Activated CD4-positive, CD25-positive, alpha-beta regulatory T cell treated with anti-CD3 and anti-CD28 coated beads, Interleukin-2, amount 50 U/mL, for 24 hours (primary cell): ENCODE results near the gene NTSR1.
"Not testable (repeated sequence)": the region's sequence is repeated elsewhere in the genome, so short reads cannot be mapped to it uniquely, and the experiment has no call there.

Source experiments
- ATAC-seq, 2 donors: fragments of 150-1000 bp; cut with Tn5 transposase; one replicate each; pipeline ENCODE4 v1.10.0; 2021; ENCODE audit warnings: mild to moderate bottlenecking in 1 of 2, moderate library complexity in 1 of 2

Gene NTSR1

DNA sequence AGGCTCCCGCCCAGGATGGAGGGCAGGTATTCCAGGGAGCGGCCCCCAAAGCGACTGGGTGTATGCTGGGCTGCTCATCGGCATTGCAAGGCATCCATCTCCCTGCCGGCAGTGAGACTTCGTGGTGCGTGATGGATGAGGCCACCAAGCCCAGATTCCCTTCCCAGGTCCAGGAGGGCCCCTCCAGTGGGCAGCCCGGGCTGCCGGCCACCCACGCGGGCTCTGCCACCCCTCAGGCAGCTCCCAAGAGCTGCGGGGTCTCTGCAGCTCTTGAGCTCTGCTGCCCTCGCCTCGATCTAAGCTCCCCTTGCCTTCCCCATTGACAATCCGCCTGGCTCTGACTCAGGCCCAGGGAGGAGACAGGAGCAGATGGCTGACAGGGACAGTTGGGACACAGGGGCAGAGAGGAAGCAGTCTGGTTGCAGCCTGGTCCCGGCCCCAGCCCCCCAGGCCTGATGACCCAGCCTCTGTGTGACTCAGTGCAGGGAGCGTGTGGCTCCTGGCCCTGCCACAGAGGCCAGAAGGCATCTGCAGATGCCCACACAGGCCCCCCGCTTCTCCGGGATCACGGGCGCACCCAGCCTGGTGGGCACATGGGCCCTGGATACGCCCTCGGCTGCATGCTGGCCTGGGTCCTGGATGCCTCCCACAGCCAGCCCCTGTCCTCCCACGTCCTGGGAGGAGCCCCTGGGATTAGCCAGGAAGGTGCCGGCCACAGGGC is 33.3 kb upstream of the NTSR1 start:
- ATAC-seq: no peak

DNA sequence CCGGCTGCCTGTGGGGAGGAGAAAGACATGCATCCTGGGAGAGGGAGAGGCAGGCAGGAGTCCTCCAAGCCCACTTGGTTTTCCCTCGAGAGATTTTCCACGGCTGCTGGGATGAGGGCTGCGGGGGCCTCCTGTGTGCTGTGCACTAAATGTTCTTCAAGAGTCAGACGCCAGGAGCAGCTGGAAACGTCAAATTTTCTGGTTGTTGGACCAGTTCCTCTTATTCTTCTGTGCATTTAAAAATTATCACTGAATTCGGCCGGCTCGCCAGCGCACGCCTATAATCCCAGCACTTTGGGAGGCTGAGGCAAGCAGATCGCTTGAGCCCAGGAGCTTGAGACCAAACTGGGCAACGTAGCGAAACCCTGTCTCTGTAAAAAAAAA is 32.8 kb upstream of the NTSR1 start:
- ATAC-seq: no peak

DNA sequence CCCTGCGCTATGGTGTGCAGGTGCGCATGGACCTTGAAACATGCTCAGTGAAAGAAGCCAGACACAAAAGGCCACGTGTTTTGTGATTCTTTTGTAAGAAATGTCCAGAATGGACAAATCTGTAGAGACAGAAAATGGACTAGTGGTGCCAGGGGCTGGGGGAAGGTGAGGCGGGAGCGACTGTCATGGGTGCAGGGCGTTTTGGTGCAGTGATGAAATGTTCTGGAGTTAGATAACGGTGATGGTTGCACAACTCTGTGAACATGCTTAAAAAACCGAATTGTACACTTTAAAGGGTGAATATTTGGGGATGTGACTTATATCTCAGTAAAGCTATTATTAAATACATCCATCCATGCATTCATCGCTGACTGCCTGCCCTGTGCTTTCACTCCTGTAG is 31.7 kb upstream of the NTSR1 start:
- ATAC-seq: no peak

DNA sequence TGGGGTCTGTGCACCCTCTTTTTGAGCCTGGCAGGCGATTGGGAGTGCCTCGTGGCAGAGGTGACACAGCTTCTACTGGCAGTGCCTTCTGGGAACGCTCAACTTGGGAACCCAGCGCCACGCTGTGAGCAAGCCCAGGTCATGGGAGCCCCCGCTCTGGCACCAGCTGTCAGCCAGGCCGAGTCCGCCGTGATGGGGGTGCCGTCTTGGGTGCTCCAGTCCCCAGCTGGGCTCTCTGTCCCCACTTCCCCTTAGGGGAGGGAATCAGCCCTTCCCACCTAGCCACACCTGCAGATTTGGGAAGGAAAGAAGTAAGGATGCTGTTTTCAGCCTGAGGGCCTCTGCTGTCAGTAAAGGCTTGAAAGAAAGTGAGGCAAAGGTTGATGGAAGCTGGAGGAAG is 31.0 kb upstream of the NTSR1 start:
- no peak for ATAC-seq

GRCh38 chr20:62678553-62678952 is 30.1 kb upstream of the NTSR1 start:
- no peak for ATAC-seq

GRCh38 chr20:62679978-62680589 is 28.6 kb upstream of the NTSR1 start:
- no peak for ATAC-seq

DNA sequence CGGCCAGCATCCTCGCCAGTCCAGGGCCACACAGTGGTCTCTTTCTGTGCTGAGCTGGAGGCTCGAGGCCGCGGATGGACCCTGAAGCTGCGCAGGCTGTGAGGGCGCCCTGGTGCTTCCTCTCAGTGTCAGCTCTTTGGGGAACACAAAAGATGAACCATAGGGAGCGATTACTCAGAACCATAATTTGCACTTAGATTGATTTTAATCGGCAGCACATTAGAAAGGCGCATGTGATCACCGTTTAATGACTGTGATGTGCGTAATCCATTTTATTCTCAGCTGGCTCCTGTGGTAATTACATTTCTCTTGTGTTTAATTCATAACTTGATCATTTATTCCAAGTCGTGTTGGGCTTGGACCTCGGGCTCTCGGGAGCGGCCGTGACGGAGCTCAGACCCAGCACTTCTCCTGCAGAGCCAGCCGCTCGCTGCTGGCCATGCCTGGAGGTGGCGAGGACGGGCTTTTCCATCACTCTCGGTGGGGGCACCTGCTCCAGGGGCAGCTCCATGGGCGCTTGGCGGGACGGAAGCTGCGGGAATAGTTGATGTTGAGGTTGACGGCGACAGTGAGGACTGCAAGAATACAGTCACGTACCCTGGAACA is 25.6 kb upstream of the NTSR1 start:
- no peak for ATAC-seq

GRCh38 chr20:62683660-62684322 is 24.8 kb upstream of the NTSR1 start:
- ATAC-seq: not testable (repeated sequence)

DNA sequence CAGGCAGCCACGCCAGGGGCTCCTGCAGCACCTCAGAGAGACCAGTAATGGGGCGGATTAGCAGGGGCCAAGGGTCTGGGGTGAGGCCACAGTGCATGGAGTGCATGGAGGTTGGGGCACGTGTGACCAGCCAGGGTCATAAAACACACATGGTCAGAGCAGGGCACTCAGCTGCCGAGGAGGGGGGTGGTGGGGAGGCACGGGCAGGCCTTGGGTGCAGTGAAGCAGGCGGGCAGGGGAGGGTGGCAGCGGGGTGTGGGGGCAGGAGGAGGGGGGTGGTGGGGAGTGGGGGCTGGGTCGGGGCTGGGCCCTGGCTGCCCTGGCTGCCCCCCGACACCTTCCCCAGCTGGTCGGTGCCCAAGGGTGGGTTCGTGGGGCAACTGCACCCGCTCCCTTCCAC is 23.7 kb upstream of the NTSR1 start:
- no peak for ATAC-seq

DNA sequence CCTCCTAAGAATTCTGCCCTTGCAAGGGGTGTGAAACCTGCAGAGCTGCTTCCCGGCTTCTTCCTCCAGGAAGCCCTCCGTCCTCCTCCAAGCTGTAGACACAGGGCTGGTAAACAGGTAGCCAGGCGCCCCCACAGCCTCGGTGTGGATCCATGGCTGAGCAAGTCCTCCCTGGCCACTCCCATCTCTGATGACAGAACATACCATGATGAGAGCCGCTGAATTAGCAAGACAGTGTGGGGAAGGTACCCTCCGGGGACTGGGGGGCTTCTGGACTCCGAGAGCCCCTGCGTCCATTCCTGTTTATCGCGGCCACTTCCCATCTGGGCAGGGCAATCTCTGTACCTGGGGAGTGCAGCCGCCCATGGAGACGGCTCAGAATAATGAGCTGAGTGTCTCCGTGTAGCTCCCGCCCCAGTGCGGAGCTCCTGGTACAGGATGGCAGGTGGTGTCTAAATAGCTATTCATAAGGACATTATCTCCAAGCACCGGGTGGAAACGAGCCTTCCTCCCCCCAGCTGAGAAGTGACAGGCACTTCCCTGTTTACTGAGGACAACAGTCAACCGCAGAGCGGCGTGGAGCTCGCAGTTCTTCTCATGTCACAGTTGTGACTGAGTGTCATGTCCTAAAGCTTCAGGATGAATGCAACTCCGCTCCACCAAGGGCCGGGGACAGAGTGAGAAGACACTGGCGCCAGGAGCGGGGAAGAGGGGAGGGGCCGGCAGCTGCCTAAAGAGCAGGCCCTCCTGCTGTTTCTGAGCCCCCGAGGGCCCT is 22.7 kb upstream of the NTSR1 start:
- ATAC-seq: peak in 1 of 2 donors; percentile 6

- no peak for ATAC-seq
Observed at GRCh38 chr20:62686869-62687830, 21.5 kb upstream of the NTSR1 start.

DNA sequence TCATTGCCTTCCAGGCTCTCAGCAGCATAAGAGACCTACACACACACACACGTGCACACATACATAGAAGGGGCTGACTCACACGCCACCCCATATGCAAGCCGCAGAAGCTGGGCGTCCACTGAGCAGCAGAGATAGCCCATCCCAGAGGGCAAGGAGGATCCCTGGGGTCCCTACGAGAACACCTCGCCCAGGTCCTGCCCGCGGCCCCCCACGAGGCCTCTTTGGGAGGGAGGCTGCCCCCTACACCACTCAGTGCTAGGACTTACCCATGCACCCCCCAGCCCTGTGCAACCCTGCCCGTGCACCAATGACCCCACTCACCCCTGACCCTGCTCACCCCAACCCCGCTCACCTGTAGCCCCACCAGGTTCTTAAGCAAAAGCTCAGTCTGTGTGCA is 20.6 kb upstream of the NTSR1 start:
- ATAC-seq: no peak

GRCh38 chr20:62688855-62689460 is 19.7 kb upstream of the NTSR1 start:
- no peak for ATAC-seq

GRCh38 chr20:62689861-62690260 is 18.8 kb upstream of the NTSR1 start:
- no peak for ATAC-seq

DNA sequence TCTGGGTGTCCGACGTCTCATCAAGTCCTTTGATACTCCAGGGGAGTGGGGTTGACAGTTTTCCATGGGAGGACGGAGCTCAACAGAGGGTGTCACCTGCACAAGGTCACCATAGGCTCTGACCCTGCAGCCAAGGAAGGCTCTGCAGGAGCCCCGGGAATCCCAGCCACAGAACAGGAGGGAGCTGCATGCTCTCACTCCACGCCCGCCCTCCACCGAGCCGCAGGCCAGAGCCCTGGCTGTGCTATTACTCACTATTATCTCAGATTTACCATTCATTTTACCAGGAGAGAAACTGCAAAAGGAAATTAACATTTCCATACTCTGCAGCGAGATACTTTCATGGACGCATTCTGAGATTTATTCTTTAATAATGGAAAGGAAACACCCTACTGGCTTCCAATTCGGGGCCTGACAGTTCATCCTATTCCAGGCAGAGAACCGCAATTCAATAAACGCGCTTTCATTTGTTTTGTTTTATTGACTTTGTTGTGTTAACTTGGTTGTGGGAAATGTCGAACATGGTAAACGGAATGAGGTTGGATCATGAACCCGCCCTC is 18.3 kb upstream of the NTSR1 start:
- ATAC-seq: no peak

DNA sequence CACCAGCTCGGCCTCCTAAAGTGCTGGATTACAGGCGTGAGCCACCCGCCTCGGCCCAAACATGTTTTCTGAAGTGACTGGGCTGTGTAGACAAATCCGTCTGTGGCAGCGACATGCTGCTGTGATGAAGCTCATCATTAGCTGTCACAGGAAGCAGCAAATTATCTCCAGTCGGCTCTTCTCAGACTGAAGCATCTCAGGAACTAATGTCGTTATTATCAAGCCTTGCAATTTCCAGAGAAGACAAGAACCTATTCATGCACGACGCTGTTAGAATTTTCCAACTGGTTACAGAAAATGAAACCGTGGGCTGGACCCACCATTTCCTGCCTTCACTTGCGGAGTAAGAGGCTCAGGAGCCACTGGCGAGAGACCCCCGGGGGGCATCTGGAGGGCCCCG is 17.1 kb upstream of the NTSR1 start:
- no peak for ATAC-seq

DNA sequence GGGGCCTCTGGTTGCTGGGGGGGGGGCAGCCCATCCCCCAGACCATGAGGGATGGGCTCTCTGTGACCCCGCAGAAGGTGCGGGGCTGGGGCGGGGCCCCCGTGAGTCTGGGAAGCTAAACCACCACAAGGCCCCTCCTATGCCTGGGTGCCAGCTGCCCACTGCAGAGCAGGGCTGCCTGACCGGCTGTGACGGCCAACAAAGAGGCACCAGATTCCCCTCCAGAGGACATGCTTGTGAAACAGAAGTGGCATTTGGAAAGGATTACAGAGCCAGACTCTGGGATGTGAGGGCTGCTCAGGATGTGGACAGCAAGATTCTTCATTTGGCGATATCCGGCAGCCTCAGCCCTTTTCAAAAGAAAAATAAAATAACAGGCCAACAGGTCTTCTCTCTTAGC is 16.5 kb upstream of the NTSR1 start:
- no peak for ATAC-seq

DNA sequence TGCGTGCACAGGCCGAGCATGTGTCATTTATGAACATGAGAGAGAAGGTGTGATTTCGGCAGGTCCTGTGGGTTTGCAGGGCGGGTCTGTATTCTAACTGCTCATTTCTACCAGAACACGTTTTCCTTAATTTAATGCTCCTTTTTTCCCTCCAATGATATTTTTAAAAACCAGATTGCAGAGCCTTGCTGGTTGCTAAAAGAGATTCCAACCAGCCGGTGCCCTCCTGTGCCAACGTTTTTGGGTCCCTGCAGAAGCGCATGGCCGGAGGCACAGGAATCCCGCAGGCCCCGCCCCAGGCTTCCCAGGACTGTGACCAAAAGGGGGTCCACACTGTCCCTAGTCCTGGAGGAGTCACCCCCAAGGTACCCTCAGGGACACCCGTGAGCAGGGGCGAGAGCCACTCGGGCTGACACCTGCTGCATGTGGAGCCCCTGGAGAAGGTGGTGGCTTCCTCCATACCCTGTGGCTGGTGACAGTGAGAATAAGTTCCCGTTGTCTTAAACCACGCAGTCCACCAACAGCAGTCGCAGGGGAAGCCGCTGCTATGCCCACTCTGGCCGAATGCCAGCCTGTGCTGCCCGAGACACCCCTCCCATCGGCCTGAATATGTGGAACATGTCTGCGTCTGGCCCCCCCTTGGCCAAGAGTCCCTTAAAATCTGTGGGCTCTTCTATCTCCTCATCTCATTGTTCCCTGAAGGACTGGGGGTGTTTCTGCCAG is 15.7 kb upstream of the NTSR1 start:
- ATAC-seq: no peak

GRCh38 chr20:62693524-62693922 is 15.1 kb upstream of the NTSR1 start:
- no peak for ATAC-seq

DNA sequence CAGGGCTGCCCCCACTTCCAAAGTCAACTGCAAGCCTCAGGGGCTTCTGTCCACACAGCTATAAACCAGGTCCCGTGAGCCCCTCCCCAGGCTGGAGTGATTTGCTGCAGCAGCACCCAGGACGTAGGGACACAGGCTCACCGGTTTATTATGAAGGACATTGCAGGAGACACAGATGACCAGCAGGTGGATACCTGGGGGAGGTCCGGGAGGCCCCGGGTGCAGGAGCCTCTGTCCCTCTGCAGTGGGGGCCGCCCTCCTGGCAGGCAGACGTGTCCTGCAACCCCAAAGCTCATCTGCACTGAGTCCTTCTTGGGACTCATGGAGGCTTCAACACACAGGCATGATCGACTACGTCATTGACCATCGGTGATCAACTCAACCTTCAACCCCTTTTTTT is 14.5 kb upstream of the NTSR1 start:
- ATAC-seq: no peak
